PC-9 (cell line): Measurements from ENCODE around the gene KIAA1191.

Experiments
- CTCF ChIP-seq: fragments of 200-600 bp; sonication (generic); conservative IDR thresholded peaks from 2 replicates; pipeline ENCODE4 v1.6.1; 2017; ENCODE audit warnings: mixed run types, antibody characterized with exemption, mild to moderate bottlenecking, moderate library complexity
- EZH2 ChIP-seq: fragments of 200-600 bp; sonication (generic); IDR thresholded peaks from 2 replicates; pipeline ENCODE4 v1.8.0; 2017; ENCODE audit warnings: antibody characterized with exemption, low read depth

GRCh38 chr5:176392526-176392925 is 31.0 kb upstream of the KIAA1191 start:
- TF ChIP-seq CTCF, result no peak
- no peak for TF ChIP-seq EZH2
